Measurements from ENCODE around the gene PRG3. TPM values are rescaled to one million over a fixed set of nuclear protein-coding genes. Genes with fewer than 3 reads are reported as not detected.

Gene PRG3
- total and polyA plus RNA-seq, 2 donors (not counting 3 experiments of a cell fraction or from before 2014, with no cell fraction given), result not detected

DNA sequence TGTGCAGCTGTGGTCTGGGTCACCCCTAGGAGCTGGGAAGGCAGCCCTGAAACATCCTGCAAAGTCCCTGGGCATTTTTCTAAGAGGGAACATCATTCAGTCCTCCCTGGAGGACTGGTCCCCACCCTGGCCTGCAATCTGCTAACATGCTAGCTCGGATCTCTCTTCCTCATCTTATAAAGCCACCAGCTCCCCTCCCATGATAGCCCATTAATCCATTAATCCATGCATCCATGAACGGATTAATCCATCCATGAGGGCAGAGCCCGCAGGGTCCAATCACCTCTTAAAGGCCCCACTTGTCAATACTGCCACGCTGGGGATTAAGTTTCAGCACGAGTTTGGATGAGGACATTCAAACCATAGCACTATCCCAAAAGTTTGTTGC lies 12.1 kb downstream of the PRG3 start:
- H3K27me3 ChIP-seq (ENCODE audit: control insufficient read depth in 2 of 2, insufficient read depth in 2 of 2, low read length in 2 of 2), result peaks cover 0 to 2% of the 10 kb centered on the region in 2 experiments
- H3K4me1 ChIP-seq (ENCODE audit: control insufficient read depth, extremely low read depth, insufficient read depth, low read length), result no peaks in the 10 kb centered on the region
- H4K20me1 ChIP-seq (replicated peaks; ENCODE audit: control insufficient read depth, extremely low read depth, insufficient read depth, low read length), result no peaks in the 10 kb centered on the region
- dilution Hi-C loops (cut with MboI; ENCODE audit: extremely low pct_ligation_motif_present, low sequenced_read_pairs), result no loop called here
- no peak overlapping the region for H3K9ac ChIP-seq (replicated peaks; ENCODE audit: extremely low read depth, insufficient read depth, low read length)
- FAIRE-seq, result no peak
- no peak for DNase-seq (ENCODE audit: low read depth, low spot score)
- no peak overlapping the region for H3K4me3 ChIP-seq (replicated peaks in 1 of 3; ENCODE audit: insufficient read depth in 1 of 3, low read depth in 1 of 3, low read length in 3 of 3)
- H2AFZ ChIP-seq (ENCODE audit: low read depth, low read length), result no peak overlapping the region
- no peaks in the 10 kb centered on the region for H3K36me3 ChIP-seq (ENCODE audit: control insufficient read depth in 2 of 2, extremely low read depth in 1 of 2, insufficient read depth in 2 of 2, low read length in 2 of 2)
- ChIA-PET CTCF (interaction anchor here (1.9 kb wide), 1 partner anchor 9 kb away, joined by 4 read pairs; no protein-coding TSS in a partner anchor), POLR2A (no interaction called here)
- no peak overlapping the region for H3K4me2 ChIP-seq (ENCODE audit: insufficient read depth, low read length)
- no TSS peak for BruUV-seq (replicated peaks)
- no peak for TF ChIP-seq MYC (IDR thresholded peaks at IDR 0.05; ENCODE audit: low read depth, low read length)
- TF ChIP-seq GATA2 (IDR thresholded peaks at IDR 0.05; ENCODE audit: insufficient read depth, insufficient read length, low read depth, low read length), result no peak
- TF ChIP-seq JUN (IDR thresholded peaks at IDR 0.05; ENCODE audit: borderline replicate concordance, insufficient read depth, insufficient read length, low read depth), result no peak
- TF ChIP-seq MAX (IDR thresholded peaks at IDR 0.05; ENCODE audit: insufficient read depth, insufficient read length), result no peak
- TF ChIP-seq EZH2 (IDR thresholded peaks at IDR 0.05; ENCODE audit: borderline replicate concordance, low read depth, low read length, severe bottlenecking), result no peak
- TF ChIP-seq FOS (IDR thresholded peaks at IDR 0.05; ENCODE audit: borderline replicate concordance, insufficient read depth, low read length), result no peak
- TF ChIP-seq, protein P1, sequence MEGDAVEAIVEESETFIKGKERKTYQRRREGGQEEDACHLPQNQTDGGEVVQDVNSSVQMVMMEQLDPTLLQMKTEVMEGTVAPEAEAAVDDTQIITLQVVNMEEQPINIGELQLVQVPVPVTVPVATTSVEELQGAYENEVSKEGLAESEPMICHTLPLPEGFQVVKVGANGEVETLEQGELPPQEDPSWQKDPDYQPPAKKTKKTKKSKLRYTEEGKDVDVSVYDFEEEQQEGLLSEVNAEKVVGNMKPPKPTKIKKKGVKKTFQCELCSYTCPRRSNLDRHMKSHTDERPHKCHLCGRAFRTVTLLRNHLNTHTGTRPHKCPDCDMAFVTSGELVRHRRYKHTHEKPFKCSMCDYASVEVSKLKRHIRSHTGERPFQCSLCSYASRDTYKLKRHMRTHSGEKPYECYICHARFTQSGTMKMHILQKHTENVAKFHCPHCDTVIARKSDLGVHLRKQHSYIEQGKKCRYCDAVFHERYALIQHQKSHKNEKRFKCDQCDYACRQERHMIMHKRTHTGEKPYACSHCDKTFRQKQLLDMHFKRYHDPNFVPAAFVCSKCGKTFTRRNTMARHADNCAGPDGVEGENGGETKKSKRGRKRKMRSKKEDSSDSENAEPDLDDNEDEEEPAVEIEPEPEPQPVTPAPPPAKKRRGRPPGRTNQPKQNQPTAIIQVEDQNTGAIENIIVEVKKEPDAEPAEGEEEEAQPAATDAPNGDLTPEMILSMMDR (IDR thresholded peaks at IDR 0.05; ENCODE audit: extremely low read depth in 1 of 2, insufficient read depth in 1 of 2, low read depth in 1 of 2, low read length in 2 of 2), result no peak
- no peaks in the 10 kb centered on the region for H3K9me1 ChIP-seq (replicated peaks; ENCODE audit: control insufficient read depth, extremely low read depth, insufficient read depth, low read length)
- intact Hi-C loops (cut with micrococcal nuclease), result no loop called here
- no peak overlapping the region for H3K27ac ChIP-seq (ENCODE audit: insufficient read depth, low read depth, low read length)
- no peaks in the 10 kb centered on the region for H3K9me3 ChIP-seq (replicated peaks; ENCODE audit: control insufficient read depth, insufficient read depth, low read length)
- no peaks in the 10 kb centered on the region for H3K79me2 ChIP-seq (ENCODE audit: control insufficient read depth, insufficient read depth, low read length)

All from endothelial cell of umbilical vein (primary cell).